IPS DF 4.7 (cell line): ENCODE data around the gene FSD1L.
"Not testable (repeated sequence)": the region's sequence is repeated elsewhere in the genome, so short reads cannot be mapped to it uniquely, and the experiment has no call there.

Experiments
- DNase-seq: peaks from one replicate; pipeline ENCODE4 v3.0.0-alpha.2; 2013; ENCODE audit warnings: low spot score; ENCODE audit errors: extremely low read depth

FSD1L gene

GRCh38 chr9:105554042-105554441, 106.2 kb downstream of the FSD1L start:
- no peak for DNase-seq

- DNase-seq = no peak
These were observed 110.2 kb downstream of the FSD1L start, which contains the start of gene FKTN for GRCh38 chr9:105557804-105558610. FKTN (plus strand) TSS chr9:105558131; CDS start chr9:105575033, 16,902 bp downstream.

GRCh38 chr9:105572455-105572854, 124.6 kb downstream of the FSD1L start:
- DNase-seq = no peak

- not testable (repeated sequence) for DNase-seq
These were observed 132.1 kb downstream of the FSD1L start for GRCh38 chr9:105579952-105580351.

GRCh38 chr9:105581550-105581949, 133.7 kb downstream of the FSD1L start:
- DNase-seq = not testable (repeated sequence)

GRCh38 chr9:105593145-105593544, 145.3 kb downstream of the FSD1L start:
- DNase-seq = no peak
